IMR-90 (cell line): ENCODE results near the gene SKAP1.

ENCODE experiments used
- BHLHE40 ChIP-seq: fragments of 150-350 bp; IDR thresholded peaks from 2 replicates; pipeline ENCODE4 v1.6.1; 2016; ENCODE audit warnings: mild to moderate bottlenecking, low read depth, low read length
- CEBPB ChIP-seq: IDR thresholded peaks from 2 replicates; pipeline ENCODE4 v1.6.1; 2012; ENCODE audit warnings: low read depth, low read length, improper control_type of control experiment
- CHD1 ChIP-seq: IDR thresholded peaks from 2 replicates; pipeline ENCODE4 v1.6.1; 2012; ENCODE audit warnings: low read depth, low read length, improper control_type of control experiment
- FOS ChIP-seq: fragments of 150-350 bp; IDR thresholded peaks from 2 replicates; pipeline ENCODE4 v1.6.1; 2016; ENCODE audit warnings: low read depth, low read length
- MAFK ChIP-seq: IDR thresholded peaks from 2 replicates; pipeline ENCODE4 v1.6.1; 2012; ENCODE audit warnings: low read depth, low read length, improper control_type of control experiment
- MAZ ChIP-seq: IDR thresholded peaks from 2 replicates; pipeline ENCODE4 v1.6.1; 2012; ENCODE audit warnings: low read depth, mild to moderate bottlenecking, low read length, improper control_type of control experiment, moderate library complexity, borderline replicate concordance
- NFE2L2 ChIP-seq: fragments of 150-350 bp; IDR thresholded peaks from 2 replicates; pipeline ENCODE4 v1.6.1; 2016; ENCODE audit warnings: low read depth, mild to moderate bottlenecking, low read length
- POLR2A ChIP-seq: IDR thresholded peaks from 2 replicates; pipeline ENCODE4 v1.6.1; 2012; ENCODE audit warnings: mild to moderate bottlenecking, low read depth, low read length
- RAD21 ChIP-seq: IDR thresholded peaks from 2 replicates; pipeline ENCODE4 v1.6.1; 2012; ENCODE audit warnings: low read length, improper control_type of control experiment
- RCOR1 ChIP-seq: IDR thresholded peaks from 2 replicates; pipeline ENCODE4 v1.6.1; 2012; ENCODE audit warnings: mild to moderate bottlenecking, low read length, improper control_type of control experiment; ENCODE audit not compliant: insufficient replicate concordance
- RFX5 ChIP-seq: IDR thresholded peaks from 2 replicates; pipeline ENCODE4 v1.8.0; 2012; ENCODE audit warnings: low read depth, mild to moderate bottlenecking, low read length, moderate library complexity
- SMC3 ChIP-seq: fragments of 150-350 bp; IDR thresholded peaks from 2 replicates; pipeline ENCODE4 v1.6.1; 2016; ENCODE audit warnings: low read depth, mild to moderate bottlenecking, antibody characterized with exemption, low read length, moderate library complexity
- TF ChIP-seq, protein P1 (sequence below): conservative IDR thresholded peaks from 2 replicates; pipeline ENCODE4 v1.5.1; 2012; ENCODE audit warnings: mild to moderate bottlenecking, low read depth, low read length, improper control_type of control experiment
- TF ChIP-seq, protein P2 (sequence below): fragments of 150-350 bp; IDR thresholded peaks from 2 replicates; pipeline ENCODE4 v1.6.1; 2017; ENCODE audit warnings: mild to moderate bottlenecking, antibody characterized with exemption, low read length, low read depth

- TF ChIP-seq, protein P1, sequence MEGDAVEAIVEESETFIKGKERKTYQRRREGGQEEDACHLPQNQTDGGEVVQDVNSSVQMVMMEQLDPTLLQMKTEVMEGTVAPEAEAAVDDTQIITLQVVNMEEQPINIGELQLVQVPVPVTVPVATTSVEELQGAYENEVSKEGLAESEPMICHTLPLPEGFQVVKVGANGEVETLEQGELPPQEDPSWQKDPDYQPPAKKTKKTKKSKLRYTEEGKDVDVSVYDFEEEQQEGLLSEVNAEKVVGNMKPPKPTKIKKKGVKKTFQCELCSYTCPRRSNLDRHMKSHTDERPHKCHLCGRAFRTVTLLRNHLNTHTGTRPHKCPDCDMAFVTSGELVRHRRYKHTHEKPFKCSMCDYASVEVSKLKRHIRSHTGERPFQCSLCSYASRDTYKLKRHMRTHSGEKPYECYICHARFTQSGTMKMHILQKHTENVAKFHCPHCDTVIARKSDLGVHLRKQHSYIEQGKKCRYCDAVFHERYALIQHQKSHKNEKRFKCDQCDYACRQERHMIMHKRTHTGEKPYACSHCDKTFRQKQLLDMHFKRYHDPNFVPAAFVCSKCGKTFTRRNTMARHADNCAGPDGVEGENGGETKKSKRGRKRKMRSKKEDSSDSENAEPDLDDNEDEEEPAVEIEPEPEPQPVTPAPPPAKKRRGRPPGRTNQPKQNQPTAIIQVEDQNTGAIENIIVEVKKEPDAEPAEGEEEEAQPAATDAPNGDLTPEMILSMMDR = no peak
- TF ChIP-seq CEBPB (no peak), MAFK (no peak), NFE2L2 (no peak), RCOR1 (no peak), POLR2A (no peak), RAD21 (no peak), SMC3 (no peak), MAZ (no peak), RFX5 (no peak), FOS (no peak), CHD1 (no peak), BHLHE40 (no peak)
- TF ChIP-seq, protein P2, sequence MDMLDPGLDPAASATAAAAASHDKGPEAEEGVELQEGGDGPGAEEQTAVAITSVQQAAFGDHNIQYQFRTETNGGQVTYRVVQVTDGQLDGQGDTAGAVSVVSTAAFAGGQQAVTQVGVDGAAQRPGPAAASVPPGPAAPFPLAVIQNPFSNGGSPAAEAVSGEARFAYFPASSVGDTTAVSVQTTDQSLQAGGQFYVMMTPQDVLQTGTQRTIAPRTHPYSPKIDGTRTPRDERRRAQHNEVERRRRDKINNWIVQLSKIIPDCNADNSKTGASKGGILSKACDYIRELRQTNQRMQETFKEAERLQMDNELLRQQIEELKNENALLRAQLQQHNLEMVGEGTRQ = no peak
These were observed 38.6 kb downstream of the SKAP1 start for GRCh38 chr17:48391444-48391843.
